ENCODE data around the gene PDSS1.
A peak's percentile ranks its signal among the peaks of the same experiment; 100 is the strongest.
"Not testable (repeated sequence)": the region's sequence is repeated elsewhere in the genome, so short reads cannot be mapped to it uniquely, and the experiment has no call there.

Gene PDSS1

GRCh38 chr10:26665080-26666048, 32.1 kb upstream of the PDSS1 start:
- TF ChIP-seq CTCF (IDR thresholded peaks at IDR 0.05; ENCODE audit: control insufficient read depth, extremely low read depth, insufficient read depth): no peak
- no peak for DNase-seq (ENCODE audit: low read depth)
- no peak overlapping the region for H3K4me3 ChIP-seq (ENCODE audit: low read depth, low read length)

- DNase-seq (ENCODE audit: low read depth): no peak
- no peak for TF ChIP-seq CTCF (IDR thresholded peaks at IDR 0.05; ENCODE audit: control insufficient read depth, extremely low read depth, insufficient read depth)
- H3K4me3 ChIP-seq (ENCODE audit: low read depth, low read length): no peak overlapping the region
These were observed 21.6 kb upstream of the PDSS1 start for GRCh38 chr10:26675873-26676257.

- TF ChIP-seq CTCF (IDR thresholded peaks at IDR 0.05; ENCODE audit: control insufficient read depth, extremely low read depth, insufficient read depth): no peak
- no peak for DNase-seq (ENCODE audit: low read depth)
- H3K4me3 ChIP-seq (ENCODE audit: low read depth, low read length): no peak overlapping the region
These were observed 17.9 kb upstream of the PDSS1 start for GRCh38 chr10:26679588-26679987.

GRCh38 chr10:26681076-26681475, 16.4 kb upstream of the PDSS1 start:
- no peak for TF ChIP-seq CTCF (IDR thresholded peaks at IDR 0.05; ENCODE audit: control insufficient read depth, extremely low read depth, insufficient read depth)

GRCh38 chr10:26681971-26682370, 15.5 kb upstream of the PDSS1 start:
- H3K4me3 ChIP-seq (ENCODE audit: low read depth, low read length); DNase-seq (ENCODE audit: low read depth): not testable (repeated sequence)

More at GRCh38 chr10:26681076-26681475, 16.4 kb upstream of the PDSS1 start:
- H3K4me3 ChIP-seq (ENCODE audit: low read depth, low read length): no peak overlapping the region
- no peak for DNase-seq (ENCODE audit: low read depth)

- DNase-seq (ENCODE audit: low read depth): no peak
- no peak for TF ChIP-seq CTCF (IDR thresholded peaks at IDR 0.05; ENCODE audit: control insufficient read depth, extremely low read depth, insufficient read depth)
- no peak overlapping the region for H3K4me3 ChIP-seq (ENCODE audit: low read depth, low read length)
These were observed 14.6 kb upstream of the PDSS1 start for GRCh38 chr10:26682931-26683330.

GRCh38 chr10:26684667-26685264, 12.7 kb upstream of the PDSS1 start:
- peak; percentile 8 for DNase-seq (ENCODE audit: low read depth)
- H3K4me3 ChIP-seq (ENCODE audit: low read depth, low read length): not testable (repeated sequence)
- peak; percentile 65 for TF ChIP-seq CTCF (IDR thresholded peaks at IDR 0.05; ENCODE audit: control insufficient read depth, extremely low read depth, insufficient read depth)
